SKM-1 (cell line): Measurements from ENCODE around the gene VIPR2.
"Not testable (repeated sequence)": the region's sequence is repeated elsewhere in the genome, so short reads cannot be mapped to it uniquely, and the experiment has no call there.

Experiments used
- DNase-seq: peaks from one replicate; lab custom pipeline; 2025; ENCODE audit not compliant: unreplicated experiment; lab: John Stamatoyannopoulos, UW

Gene VIPR2

DNA sequence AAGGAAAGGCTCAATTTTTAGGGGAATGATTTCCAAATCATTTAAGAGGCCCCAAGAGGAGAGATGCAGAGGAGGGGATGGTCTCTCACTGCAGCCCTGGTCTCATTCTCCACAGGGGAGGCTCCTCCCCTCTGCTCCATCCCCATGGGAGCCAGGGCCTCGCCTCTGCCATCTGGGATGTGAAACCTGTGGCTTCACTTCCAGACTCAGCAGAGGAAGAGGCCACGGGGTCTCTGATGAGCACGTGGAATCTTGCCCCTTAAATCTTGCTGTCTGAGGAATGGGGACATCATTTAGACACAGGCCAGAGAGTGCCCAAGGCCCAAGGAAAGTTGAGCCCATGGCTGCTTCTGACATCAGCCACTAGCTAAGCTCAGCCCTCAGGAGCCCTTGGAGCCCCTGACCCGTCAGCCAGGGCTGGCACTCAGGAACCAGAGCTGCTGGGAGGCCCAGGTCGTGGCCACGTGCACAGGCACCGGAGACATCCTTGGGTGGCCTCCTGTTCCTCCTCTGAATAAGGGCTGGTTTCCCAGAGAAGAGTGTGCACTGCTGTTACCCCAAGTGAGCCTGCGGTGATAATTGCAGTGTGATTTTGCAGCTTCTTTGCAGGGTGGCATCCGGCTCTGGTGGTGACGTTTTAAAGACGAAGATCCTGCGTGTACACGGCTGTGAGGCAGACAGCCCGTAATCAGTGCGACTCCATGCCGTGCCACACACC is 50.5 kb downstream of the VIPR2 start:
- DNase-seq: no peak

DNA sequence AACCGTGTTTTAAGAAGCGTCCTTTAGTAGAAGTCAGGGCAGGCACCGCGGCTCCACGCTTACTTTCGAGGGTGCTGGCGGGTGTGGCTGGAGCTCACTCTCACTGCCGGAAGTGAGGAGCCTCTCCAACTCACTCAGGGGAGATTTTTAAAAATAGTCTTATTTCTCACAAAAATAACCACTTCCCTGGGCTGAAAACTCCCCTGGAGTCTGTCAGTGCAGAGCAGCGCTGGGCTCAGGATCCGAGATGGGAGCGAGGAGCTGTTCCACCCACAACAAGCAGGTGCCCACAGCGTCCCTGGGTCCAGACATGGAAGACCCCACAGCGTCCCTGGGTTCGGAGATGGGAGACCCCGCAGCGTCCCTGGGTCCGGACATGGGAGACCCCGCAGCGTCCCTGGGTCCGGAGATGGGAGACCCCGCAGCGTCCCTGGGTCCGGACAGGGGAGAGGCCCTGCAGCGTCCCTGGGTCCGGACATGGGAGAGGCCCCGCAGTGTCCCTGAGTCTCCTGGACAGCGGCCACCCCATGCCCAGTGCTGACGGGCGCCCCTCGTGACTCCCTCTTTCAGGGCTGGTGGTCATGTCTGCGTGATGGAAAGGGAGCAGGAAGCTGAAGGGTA is 51.2 kb downstream of the VIPR2 start:
- DNase-seq: no peak

DNA sequence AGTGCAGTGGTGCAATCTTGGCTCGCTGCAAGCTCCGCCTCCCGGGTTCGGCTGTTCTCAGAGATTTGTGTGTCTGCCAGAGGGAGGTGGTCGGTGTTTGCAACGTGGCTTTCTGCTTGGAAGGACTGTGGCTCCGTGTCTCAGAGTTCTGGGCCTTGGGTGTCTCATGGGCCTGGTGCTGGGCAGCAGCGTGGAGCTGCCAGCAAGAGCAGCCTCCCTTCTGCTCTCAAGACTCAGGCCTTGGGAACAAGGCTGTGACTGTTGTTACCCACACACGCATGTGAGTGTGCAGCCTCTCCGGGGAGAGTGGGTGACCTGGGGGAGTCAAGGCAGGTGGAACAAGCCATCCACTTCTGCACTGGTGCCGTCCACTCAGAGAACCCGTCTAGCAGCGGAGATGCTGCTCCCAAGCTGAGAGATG is 52.0 kb downstream of the VIPR2 start:
- no peak for DNase-seq

DNA sequence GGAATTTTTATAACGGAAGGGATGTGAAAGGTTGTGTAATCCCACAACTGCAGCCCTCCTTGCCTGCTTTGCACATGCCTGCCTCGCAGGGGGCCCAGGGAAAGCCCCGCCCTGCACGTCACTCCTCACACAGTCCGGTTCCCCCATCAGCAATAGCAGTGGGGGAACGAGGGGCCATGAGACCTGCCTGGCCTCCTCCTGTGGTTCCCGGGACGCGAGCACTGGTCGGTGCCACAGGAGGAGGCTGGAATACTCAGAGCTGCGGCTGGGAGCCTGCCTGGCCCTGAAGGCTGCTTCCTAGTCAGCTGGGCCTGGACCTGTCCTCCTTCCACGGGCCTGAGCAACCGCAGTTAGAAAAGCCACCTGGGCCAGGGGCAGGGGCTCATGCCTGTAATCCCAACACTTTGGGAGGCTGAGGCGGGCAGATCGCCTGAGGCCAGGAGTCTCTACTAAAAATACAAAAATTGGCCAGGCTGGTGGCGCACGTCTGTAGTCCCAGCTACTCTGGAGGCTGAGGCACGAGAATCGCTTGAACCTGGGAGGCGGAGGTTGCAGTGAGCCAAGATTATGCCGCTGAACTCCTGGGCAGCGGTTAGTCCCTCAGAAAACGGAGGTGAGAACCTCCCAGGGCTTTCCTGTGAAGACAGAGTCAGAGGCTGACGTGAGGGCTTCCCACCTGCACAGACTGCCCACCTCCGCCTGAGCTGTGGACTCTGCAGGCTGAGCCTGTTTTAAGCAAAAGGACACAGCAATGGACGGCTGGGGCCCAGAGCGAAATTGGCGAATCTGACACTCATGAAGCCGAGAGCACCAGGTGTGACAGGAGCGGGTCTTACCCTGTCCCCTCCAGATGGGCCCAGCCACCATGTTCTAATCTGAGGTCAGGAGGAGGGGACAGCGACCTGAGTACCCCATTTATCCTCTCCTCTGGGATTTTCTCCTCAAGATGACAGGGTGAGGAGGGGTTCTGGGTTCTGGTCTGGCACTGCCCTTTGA is 52.9 kb downstream of the VIPR2 start:
- no peak for DNase-seq

DNA sequence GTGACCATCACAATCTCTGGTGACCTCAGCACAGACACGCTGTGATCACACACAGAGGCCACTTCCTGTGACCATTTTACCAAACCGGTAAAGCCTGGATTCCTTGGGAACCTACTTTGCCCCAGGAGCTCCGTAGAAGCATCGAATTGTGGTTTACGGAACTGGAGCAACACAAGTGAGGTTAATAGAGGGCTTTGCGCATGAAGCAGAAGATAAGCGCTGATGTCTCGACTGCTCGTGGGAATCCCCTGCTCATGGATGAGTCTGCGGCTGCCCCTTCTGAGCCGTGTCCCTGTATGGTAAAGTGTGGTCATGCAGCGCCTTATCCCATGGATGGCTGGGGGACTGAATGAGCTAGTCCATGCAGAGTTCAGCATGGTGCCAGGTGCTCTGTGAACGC is 53.6 kb downstream of the VIPR2 start:
- DNase-seq: no peak

DNA sequence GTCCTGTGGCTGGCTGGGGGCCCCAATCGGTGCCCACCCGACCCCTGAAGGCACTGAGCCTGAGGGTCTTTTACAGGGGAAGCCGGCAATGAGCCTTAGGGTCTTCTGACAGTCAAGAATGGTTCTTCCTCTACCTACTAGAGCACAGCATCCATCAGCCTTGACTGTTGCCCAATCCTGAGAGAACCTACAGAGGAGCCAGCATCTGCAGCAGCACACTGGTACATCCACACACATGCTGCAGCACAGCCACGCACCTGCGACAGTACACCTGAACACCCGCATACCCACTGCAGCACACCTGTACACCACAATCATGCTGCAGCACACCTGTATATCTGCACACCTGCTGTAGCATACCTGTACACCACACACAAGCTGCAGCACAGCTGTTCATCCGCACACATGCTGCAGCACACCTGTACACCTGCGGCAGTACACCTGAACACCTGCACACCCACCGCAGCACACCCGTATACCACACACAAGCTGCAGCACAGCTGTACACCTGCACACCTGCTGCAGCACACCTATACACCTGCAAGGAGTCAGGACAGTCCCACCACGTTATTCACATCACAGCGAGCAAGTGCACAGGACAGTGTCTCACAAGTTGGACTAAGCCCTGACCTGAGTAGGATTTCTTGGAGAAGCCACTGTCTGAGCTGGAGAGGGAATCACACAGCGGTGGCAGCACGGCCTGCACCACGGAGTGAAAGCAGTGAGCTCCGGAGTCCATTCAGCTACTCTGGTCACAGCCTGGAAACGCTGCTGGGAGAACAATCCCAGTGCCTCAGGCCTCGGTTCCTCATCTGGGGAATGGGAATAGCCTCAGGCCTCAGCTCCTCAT is 56.4 kb downstream of the VIPR2 start:
- no peak for DNase-seq

DNA sequence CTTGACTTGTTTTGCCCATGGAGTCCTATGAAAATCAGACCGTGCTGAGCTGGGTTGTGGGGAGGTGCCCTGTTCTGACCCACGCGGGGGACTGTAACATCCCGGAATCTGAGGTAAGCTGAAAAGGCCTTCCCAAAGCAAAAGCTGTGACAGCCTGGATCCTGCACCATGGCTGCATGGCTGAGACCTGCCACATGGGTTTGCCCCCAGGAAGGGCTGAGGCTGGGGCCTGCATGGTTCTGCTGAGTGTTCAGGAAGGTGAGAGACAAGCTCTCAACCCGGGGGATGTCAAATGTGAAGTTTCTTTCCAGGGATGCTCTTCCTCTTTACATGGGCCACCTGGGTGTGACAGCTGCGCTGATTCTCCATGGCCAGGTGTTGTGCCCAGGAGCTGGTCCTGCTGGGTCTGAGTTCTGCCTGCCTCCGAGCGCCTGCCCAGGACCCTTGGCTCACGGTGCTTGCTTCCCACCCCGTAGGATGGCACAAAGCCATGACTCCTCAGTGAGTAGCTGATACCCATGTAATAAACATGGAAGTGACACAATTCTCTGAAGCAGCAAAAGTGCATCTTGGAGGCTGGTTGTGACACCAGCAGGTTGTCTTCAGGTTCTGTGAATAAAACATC is 58.3 kb downstream of the VIPR2 start:
- DNase-seq: no peak

DNA sequence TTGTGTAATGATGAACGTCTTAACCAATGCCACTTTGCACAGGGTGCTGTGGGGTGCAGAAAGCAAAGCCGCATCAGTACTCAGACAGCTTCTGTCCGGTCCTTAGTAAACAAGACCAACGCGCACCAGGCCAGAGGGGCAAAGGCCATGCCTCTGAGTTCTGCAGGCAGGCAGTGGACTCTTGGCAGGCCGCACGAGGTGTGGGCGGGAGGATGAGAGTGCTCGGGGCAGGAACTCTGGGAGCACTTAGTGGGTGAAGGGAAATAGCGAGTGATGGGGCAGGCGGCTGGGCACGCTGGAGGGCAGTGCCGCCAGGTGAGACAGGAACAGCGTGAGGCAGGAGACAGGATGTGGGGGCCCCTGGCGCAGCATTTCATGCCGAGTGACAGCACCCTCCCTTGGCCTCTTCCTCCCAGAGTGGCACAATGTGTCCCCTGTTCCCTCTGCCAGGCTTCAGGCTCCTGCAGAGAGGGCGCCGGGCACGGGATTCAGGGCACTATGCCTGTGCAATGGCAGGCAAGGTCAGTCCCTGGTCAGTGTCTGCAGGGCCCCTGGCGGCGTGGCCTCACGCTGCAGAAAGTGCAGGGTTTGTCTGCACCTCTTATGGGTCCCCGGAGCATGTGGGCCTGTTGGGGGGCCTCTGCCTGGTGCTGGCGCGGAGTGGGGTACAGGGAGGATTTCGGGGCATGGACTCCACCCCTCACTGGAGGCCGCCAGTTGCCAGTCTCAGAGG is 60.4 kb downstream of the VIPR2 start:
- DNase-seq: no peak

DNA sequence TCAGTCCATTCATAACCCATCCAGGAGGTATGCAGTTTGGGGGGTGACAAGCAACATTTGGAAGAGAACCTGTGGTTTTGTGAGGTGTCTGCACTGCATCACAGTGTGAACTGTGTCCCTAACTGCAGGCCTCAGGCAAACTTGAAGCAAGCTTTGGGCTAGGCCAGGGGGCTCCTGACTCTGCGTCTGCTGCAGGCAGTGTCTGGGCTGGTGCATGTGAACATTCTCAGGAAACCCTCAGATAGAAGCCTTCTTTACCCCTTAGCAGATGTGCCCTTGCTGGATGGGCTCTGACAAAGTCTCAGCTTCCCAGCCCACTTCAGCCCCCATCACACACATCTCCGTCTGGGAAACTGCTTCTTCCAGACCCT is 61.0 kb downstream of the VIPR2 start:
- no peak for DNase-seq

DNA sequence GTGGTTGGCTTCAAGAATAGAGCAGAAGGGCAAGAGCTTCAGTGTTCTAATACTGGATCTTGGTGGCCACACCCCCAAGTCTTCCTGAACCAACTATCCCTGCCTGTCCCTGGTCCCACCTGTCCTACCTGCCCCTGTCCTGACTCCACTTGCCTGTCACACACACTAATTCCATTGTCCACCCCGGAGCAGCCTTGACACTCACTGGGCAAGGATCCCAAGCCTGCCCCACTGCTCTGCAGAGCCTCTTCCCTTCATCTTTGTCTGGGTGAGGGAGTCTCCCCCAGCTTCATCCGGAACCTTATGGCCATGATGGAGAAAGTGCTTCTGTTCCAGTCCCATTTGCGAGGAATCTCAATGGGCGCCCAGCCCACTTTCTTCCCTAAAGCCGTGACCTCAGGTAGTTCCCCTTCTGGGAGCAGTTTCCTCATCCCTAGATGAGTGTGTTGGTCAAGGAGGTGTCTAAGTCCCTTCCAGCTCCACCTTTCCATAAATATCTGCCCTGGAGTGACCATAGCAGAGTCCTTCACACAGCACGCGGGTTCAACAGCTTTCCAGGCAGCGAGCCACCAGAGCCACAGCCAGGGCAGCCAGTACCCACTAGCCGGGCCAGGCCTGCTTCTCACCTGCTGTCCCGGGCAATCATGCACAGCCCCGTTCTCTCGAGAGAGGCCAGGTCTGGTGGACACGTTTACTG is 61.5 kb downstream of the VIPR2 start:
- DNase-seq: no peak

DNA sequence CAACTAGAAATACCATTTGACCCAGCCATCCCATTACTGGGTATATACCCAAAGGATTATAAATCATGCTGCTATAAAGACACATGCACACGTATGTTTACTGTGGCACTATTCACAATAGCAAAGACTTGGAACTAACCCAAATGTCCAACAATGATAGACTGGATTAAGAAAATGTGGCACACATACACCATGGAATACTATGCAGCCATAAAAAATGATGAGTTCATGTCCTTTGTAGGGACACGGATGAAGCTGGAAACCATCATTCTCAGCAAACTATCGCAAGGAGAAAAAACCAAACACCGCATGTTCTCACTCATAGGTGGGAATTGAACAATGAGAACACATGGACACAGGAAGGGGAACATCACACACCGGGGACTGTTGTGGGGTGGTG is 62.6 kb downstream of the VIPR2 start:
- not testable (repeated sequence) for DNase-seq

DNA sequence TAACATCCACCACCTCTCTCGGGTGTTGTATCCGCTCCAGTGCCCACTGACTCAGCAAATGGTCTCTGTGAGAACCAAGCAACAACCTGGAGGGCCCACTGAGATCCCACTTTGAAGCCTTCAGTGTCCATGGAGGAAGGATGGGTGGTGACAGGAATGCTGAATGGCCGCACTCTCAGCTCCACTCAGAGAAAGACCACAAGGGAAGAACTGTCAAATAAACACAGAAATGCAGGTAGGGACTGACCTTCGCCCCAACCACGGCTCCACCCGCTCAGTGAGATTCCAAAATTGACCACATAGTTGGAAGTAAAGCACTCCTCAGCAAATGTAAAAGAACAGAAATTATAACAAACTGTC is 65.8 kb downstream of the VIPR2 start:
- no peak for DNase-seq

DNA sequence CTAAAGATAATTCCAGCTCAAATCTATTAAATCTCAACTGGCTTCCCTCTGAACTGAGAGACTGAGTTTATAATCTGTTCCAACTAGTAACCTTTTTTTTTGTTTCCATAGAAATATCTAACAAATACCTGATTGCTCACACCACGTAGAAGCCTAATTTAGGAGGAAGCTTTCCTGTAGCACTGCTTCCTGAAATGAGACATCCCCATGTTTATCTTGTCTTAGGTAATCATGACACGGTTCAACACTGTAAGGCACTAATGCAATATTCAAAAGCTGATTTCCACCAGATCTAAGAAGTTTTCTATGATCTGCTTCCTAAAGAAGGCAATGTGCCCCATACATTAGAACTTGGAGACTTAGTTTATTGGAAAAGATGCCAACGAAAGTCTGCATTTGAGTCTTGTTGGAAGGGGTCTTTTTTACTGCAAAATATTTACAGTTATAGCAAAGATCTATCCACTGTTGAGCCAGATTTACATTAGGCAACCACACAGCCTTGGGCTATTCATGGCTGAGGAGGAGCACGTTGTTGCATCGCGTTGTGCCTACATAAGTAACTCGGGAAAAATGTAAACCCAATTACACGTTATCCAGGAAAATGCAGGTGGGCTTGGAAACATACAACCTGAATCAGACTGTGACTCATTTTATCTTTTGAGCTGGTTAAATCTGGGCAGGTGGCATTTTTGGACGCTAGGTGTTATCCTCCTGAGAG is 66.3 kb downstream of the VIPR2 start:
- no peak for DNase-seq

DNA sequence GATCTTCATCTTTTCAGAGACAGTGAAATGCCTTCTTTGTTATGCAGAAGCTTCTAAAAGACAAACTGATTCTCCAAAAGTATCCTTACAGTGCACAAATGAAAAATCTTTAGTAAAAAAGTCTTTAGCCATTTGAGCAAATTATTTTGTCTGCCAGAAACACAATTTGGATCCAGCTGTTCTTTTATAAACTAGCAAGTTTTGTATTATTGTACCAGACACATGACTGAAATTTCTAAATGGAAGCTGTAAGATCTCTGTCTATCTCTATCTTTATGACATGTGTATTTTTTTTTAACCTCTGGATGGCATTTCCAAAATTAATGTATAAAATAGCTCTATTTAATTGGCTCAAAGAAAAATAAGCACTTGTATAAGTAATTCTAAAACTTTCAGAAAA is 68.3 kb downstream of the VIPR2 start:
- no peak for DNase-seq

DNA sequence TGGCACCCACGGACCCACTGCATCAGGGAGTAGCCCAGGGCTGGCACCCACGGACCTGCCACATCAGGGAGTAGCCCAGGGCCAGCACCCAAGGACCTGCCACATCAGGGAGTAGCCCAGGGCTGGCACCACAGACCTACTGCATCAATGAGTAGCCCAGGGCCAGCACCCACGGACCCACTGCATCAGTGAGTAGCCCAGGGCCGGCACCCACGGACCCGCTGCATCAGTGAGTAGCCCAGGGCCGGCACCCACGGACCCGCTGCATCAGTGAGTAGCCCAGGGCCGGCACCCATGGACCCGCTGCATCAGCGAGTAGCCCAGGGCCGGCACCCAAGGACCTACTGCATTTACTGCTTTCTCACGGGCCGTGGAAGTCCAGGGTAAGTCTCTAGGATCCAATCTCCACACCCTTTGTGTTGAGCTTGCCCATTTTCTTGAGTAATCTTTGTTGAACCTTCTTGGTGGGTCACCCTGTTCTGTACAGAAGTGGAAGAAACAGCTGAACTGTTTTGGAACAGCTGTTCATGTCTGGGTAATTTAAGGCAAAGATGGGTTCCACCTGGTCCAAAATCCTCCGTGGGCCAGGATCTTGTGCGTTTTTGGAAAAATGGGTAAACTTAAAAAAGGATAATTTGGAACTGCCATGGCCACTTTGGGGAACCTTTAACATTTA is 69.0 kb downstream of the VIPR2 start:
- no peak for DNase-seq

DNA sequence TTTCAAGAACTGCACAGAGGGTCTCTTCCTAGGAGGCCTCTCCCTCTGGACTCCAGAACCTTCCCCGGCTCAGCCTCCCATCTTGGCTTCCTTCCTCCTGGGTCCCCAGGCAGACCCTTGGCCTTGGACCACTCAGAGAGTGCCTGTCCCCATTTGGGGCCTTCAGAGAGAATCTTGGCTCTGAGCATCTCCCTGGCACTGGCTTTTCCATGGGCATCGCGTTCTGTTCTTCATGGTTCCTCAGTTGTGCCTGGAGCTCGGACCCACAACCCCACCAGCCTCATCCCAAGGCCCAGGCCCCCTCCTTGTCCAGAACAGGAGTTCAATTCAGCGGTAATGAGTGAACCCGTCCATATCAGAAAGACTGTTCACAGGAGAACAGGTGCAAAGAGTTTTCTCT is 73.4 kb downstream of the VIPR2 start:
- no peak for DNase-seq

DNA sequence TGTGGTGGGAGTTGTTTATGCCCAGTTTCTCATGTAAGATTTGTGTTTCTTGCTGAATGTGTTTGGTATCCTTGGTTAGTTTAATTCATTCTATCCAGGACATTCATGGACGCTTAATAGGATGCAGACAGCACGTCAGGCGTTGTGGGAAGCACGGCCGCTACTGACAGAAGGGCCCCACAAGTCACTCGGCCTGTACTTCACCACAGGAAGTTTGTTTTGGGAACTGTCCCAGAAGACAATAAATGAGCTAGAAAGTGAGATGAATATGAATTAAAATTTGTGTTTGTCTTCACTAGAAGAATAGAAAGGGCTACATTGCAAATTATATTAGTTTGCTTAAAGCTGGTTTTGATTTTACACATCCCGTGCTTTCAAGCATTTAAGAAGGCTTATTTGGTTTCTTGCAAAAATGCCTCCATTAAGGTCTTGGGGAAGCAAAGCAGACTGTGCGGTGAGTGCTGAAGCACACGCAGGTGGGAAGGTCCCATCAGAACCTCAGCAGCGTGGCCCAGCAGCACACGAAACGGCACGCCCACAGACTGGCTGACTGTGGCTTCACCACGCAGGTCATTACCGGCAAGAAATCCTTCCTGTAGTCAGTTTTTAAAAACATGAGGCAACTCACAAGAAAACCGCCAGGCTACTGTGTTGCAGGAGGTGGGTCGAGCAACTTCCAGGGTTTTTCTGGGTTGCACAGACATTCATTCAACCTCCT is 74.1 kb downstream of the VIPR2 start:
- DNase-seq: no peak
